Activated CD4-positive, alpha-beta T cell treated with anti-CD3 and anti-CD28 coated beads for 36 hours (primary cell): ENCODE measurements around the gene ERICH6. TPM values are rescaled to one million over a fixed set of nuclear protein-coding genes. Genes with fewer than 3 reads are reported as not detected.

Source experiments
- ATAC-seq: fragments of 200-7000 bp; cut with Tn5 transposase; one replicate; pipeline ENCODE4 v1.10.0; 2021; ENCODE audit warnings: mild to moderate bottlenecking, moderate library complexity
- CTCF ChIA-PET: fragments of 350-600 bp; sonication (Branson Sonifier 250); formaldehyde crosslinking; loops from one replicate; lab custom pipeline; 2021; ENCODE audit warnings: antibody characterized with exemption; lab: Charles Lee
- POLR2A ChIA-PET: fragments of 350-600 bp; sonication (Branson Sonifier 250); formaldehyde crosslinking; loops from one replicate; lab custom pipeline; 2021; ENCODE audit warnings: antibody characterized with exemption, inconsistent platforms; lab: Charles Lee
- DNase-seq: peaks from one replicate; pipeline ENCODE4 v3.0.0-alpha.2; 2020
- H3K27ac Mint-ChIP-seq: one replicate; pipeline ENCODE4 v1.8.0; 2021; ENCODE audit warnings: mixed read lengths
- H3K27me3 Mint-ChIP-seq: one replicate; pipeline ENCODE4 v1.8.0; 2021; ENCODE audit warnings: mixed read lengths
- H3K36me3 Mint-ChIP-seq: one replicate; pipeline ENCODE4 v1.8.0; 2021; ENCODE audit warnings: low read depth, mixed read lengths
- H3K4me1 Mint-ChIP-seq: one replicate; pipeline ENCODE4 v1.8.0; 2021; ENCODE audit warnings: mixed read lengths
- H3K4me3 Mint-ChIP-seq: one replicate; pipeline ENCODE4 v1.8.0; 2021; ENCODE audit warnings: mild to moderate bottlenecking, moderate library complexity, mixed read lengths
- H3K9me3 Mint-ChIP-seq: one replicate; pipeline ENCODE4 v1.8.0; 2021; ENCODE audit warnings: low read depth, mixed read lengths
- intact Hi-C, 2 experiments: fragments of 100-400 bp; cut with DNase I in 1 of 2; cut with micrococcal nuclease in 1 of 2; formaldehyde crosslinking; loops; one replicate each; pipeline versions ENCODE4 v1.14.2 to v1.15.1; 2022 to 2024; cut with DNase I, micrococcal nuclease
- total RNA-seq, 2 experiments: library from RNA; stranded (reverse); gene quantifications; one replicate each; pipeline ENCODE4 v1.2.3, GENCODE V29; 2021

Gene ERICH6
- total RNA-seq, 2 experiments from 2014 or later = 0.58 TPM; not detected in 1

DNA sequence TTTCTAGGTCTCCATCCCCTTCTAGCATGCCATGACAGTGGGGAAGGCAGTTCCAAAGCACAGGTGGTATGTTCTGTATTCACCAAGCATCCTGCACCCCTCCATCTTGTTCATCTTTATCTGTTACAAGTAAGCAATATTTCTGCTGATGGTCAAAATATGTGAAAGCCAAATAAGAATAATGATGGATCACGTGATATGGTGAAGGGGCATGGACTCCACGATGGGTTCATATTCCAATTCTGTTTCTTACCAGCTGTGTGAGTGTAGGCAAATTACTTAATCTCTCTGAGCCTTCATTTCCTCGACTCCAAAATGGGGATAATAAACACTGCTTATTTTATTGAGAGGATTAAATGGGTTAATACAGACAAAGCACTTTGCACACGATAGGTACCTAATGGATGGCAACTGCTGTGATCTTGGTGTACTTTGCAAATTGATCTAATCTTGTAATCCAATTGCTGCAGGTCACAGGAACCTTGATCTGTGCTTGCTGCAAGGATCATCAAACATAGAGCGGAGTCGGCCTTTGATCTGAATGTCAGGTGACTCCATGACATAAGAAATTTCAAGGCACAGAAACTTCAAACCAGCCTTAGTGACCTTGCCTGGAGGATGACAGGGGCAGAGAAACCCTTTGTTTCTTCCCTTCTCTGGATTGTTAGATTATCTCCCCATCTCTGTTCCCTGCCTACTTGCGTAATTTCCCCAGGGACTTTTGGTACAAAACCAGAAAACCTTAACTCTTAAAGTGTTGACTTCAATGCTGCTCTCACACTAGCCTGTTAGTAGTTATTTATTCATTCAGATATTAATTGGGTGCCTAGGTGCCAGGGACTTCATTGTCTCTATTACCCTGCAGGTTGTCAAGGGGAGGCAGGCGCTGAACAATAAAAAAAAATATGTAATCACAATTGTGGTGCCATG is 33.4 kb upstream of the ERICH6 start:
- no peak for ATAC-seq
- Mint-ChIP-seq H3K27ac (peak overlapping the region; percentile 93), H3K36me3 (peaks cover 29% of the 10 kb centered on the region), H3K27me3 (no peaks in the 10 kb centered on the region), H3K4me1 (peaks cover 62% of the 10 kb centered on the region), H3K4me3 (peak overlapping the region; percentile 40), H3K9me3 (no peaks in the 10 kb centered on the region)
- POLR2A ChIA-PET = interaction anchor here (1.1 to 1.6 kb wide), 5 partner anchors 25 to 191 kb away, joined by 4 to 73 read pairs (median 4); partner anchors contain the start of genes EIF2A, SELENOT, SERP1 and SIAH2
- peak; percentile 34 for DNase-seq
- CTCF ChIA-PET = interaction anchor here (0.6 to 1.8 kb wide), 13 partner anchors 10 to 466 kb away, joined by 3 to 20 read pairs (median 4); partner anchors contain the start of gene GPR171
- intact Hi-C loops = loop anchor here (5.0 to 10.0 kb wide), 2 partner anchors 240 to 568 kb away; no protein-coding TSS in a partner anchor

DNA sequence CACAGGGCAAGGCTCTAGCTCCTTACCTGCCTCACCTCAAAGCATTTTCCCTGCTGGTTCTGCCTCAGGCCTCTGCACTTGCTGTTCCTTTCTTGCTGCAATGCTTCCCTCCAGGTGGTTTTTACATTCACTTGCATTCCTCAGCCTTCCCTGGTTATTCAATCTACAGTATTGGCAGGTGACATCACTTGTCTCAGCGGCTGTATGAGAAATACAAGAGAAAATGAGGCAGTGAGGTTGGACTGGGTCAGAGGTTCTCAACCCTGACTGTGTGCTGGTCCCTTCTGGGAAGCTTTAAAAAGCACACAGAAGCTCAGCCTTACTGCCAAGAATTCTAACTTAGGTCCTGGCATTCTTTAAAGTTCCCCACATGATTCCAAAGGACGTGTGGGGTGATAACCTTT is 32.6 kb upstream of the ERICH6 start:
- H3K27ac Mint-ChIP-seq = no peak overlapping the region
- DNase-seq (no peak), ATAC-seq (no peak)
- no peaks in the 10 kb centered on the region for H3K27me3 Mint-ChIP-seq
- ChIA-PET POLR2A (interaction anchor here (0.6 to 0.7 kb wide), 2 partner anchors 8 to 23 kb away, joined by 3 to 4 read pairs; no protein-coding TSS in a partner anchor), CTCF (interaction anchor here (0.7 to 2.3 kb wide), 5 partner anchors 9 to 23 kb away, joined by 3 to 7 read pairs (median 5); no protein-coding TSS in a partner anchor)
- no peak overlapping the region for H3K4me3 Mint-ChIP-seq
- H3K36me3 Mint-ChIP-seq = peaks cover 21% of the 10 kb centered on the region
- H3K9me3 Mint-ChIP-seq = no peaks in the 10 kb centered on the region
- intact Hi-C loops = loop anchor here (5.0 to 10.0 kb wide), 2 partner anchors 241 to 568 kb away; no protein-coding TSS in a partner anchor
- H3K4me1 Mint-ChIP-seq = peaks cover 54% of the 10 kb centered on the region

DNA sequence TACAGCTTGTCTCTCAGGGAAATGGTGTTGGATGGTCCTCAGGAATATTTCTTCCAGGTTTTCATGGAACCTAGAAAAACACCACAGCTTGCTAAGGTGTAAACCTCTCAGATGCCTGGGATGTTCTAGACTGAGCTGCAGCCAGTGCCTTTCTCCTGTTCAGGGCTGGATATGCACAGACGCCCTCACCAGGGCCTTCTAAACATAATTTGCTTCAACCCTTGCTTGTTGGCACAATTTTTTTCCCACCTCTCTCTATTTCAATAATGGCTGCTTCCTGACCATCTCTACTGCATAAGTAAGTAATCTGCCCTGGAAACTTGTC is 31.0 kb upstream of the ERICH6 start:
- ATAC-seq (no peak), DNase-seq (no peak)
- ChIA-PET POLR2A (no interaction called here), CTCF (interaction anchor here (2.3 kb wide), 1 partner anchor 24 kb away, joined by 6 read pairs; no protein-coding TSS in a partner anchor)
- no peaks in the 10 kb centered on the region for H3K9me3 Mint-ChIP-seq
- no peak overlapping the region for H3K4me3 Mint-ChIP-seq
- H3K4me1 Mint-ChIP-seq = peaks cover 38% of the 10 kb centered on the region
- intact Hi-C loops = loop anchor here (5.0 to 10.0 kb wide), 2 partner anchors 243 to 570 kb away; no protein-coding TSS in a partner anchor
- H3K27me3 Mint-ChIP-seq = no peaks in the 10 kb centered on the region
- H3K36me3 Mint-ChIP-seq = peaks cover 13% of the 10 kb centered on the region
- H3K27ac Mint-ChIP-seq = no peak overlapping the region

DNA sequence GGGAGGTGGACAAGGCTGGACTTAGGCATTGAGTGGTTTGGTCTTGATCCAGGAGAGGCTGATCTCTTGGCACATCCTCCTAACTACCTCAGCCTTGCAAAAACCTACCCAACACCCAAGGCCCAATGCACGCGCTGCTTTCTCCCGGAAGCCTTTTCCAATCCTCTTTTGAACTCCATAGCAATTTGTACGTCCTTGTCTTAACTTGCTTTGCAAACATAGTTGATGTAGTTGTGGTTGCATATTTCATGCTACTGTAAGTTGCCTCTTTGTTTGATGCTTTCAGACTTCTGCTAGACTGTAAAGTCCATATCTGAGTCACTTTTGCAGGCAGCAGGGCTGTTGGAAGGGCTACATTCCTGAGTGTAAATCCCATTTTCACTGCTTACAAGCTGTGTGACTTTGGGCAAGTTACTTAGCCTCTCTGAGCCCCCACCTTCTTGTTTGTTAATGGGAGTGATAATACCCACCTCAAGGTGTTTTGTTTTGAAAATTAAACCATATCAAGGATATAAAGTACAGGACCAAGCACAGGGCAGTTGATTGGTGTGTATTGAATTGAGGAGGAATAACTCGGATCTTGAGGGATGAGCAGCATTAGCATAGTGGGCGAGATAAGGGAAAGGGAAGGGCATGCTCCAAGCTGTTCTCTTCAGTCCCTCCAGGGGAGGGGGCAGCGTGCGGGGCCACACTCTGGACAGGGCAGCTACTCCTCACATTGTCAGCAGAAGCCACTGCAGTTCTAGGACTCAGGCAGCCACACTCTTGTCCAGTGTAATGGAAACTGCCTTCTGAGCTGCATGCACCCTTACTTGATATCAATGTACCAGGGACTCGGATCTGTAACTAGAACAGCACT is 30.4 kb upstream of the ERICH6 start:
- no peak for DNase-seq
- CTCF ChIA-PET = interaction anchor here (2.3 kb wide), 1 partner anchor 25 kb away, joined by 6 read pairs; no protein-coding TSS in a partner anchor
- H3K36me3 Mint-ChIP-seq = peaks cover 13% of the 10 kb centered on the region
- no peak overlapping the region for H3K27ac Mint-ChIP-seq
- H3K4me3 Mint-ChIP-seq = no peak overlapping the region
- POLR2A ChIA-PET = no interaction called here
- no peaks in the 10 kb centered on the region for H3K9me3 Mint-ChIP-seq
- peaks cover 32% of the 10 kb centered on the region for H3K4me1 Mint-ChIP-seq
- H3K27me3 Mint-ChIP-seq = no peaks in the 10 kb centered on the region
- intact Hi-C loops = loop anchor here in 1 of 2 experiments (10.0 kb wide), 1 partner anchor 571 kb away; no protein-coding TSS in a partner anchor
- no peak for ATAC-seq

DNA sequence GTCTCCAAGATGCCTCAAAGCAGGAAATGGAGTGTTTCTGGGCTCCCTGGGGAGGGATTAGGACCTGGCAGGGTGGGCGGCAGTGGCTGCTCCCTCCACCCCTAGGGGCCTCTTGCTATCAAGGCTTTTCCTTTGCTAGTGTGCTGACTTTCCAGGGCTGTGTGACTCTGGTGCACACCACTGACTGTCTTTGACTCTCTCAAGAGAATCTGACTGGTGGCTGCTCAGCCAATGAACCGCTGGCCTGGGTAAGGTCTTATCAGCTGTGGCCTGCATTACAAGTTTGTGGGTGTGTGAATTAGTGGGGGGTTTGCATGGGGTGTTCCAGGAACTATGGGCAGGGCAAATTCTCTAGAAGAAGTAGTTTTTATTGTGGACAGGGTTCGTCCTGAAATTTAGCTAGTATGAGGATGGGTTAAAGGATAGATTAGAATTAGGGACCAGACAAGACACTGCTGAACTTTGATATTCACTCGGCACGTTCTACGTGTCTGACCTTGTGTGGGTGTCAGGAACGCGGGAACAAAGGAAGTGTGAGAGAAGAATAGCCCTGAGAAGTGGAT is 29.7 kb upstream of the ERICH6 start:
- DNase-seq (no peak), ATAC-seq (no peak)
- Mint-ChIP-seq H3K27ac (no peak overlapping the region), H3K4me3 (no peak overlapping the region), H3K9me3 (no peaks in the 10 kb centered on the region), H3K27me3 (no peaks in the 10 kb centered on the region), H3K36me3 (peaks cover 12% of the 10 kb centered on the region), H3K4me1 (peaks cover 25% of the 10 kb centered on the region)
- intact Hi-C loops = loop anchor here in 1 of 2 experiments (10.0 kb wide), 1 partner anchor 571 kb away; no protein-coding TSS in a partner anchor
- POLR2A ChIA-PET = no interaction called here
- CTCF ChIA-PET = no interaction called here

DNA sequence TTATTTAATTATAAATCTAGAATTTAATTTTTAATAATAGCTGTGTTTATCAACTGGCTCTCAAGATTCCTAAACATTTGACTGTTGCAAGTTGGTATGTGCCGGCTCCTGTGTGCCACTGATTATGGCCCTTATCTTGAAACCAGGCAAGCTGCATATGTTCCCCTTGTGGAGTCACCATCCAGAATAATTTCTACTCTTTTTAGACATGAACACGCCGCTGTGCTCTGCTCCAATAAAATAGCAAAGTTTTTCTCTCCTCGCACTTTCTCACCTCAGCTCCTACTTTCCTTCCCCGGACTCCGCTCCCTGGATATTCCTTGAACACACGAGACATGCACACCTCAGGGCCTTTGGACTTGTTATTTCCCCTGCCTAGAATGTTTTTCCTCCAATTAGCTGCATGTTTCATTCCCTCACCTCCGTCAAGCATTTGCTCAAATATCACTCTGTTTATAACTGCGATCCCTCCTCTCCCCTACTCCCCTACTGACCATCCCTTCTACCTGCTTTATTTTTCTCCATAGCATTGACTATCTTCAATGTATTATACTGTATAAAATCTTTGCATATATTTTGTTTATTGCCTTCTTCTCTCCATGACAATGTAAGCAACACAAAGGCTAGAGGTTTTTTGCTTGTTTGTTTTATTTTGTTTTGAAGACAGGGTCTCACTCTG is 26.1 kb upstream of the ERICH6 start:
- ATAC-seq (no peak), DNase-seq (no peak)
- CTCF ChIA-PET = interaction anchor here (0.6 to 1.5 kb wide), 5 partner anchors 9 to 107 kb away, joined by 3 to 5 read pairs (median 3); no protein-coding TSS in a partner anchor
- intact Hi-C loops = loop anchor here in 1 of 2 experiments (10.0 kb wide), 1 partner anchor 575 kb away; no protein-coding TSS in a partner anchor
- Mint-ChIP-seq H3K4me1 (peaks cover 4% of the 10 kb centered on the region), H3K4me3 (no peak overlapping the region), H3K9me3 (no peaks in the 10 kb centered on the region), H3K36me3 (peaks cover 3% of the 10 kb centered on the region), H3K27me3 (no peaks in the 10 kb centered on the region), H3K27ac (no peak overlapping the region)
- POLR2A ChIA-PET = no interaction called here

DNA sequence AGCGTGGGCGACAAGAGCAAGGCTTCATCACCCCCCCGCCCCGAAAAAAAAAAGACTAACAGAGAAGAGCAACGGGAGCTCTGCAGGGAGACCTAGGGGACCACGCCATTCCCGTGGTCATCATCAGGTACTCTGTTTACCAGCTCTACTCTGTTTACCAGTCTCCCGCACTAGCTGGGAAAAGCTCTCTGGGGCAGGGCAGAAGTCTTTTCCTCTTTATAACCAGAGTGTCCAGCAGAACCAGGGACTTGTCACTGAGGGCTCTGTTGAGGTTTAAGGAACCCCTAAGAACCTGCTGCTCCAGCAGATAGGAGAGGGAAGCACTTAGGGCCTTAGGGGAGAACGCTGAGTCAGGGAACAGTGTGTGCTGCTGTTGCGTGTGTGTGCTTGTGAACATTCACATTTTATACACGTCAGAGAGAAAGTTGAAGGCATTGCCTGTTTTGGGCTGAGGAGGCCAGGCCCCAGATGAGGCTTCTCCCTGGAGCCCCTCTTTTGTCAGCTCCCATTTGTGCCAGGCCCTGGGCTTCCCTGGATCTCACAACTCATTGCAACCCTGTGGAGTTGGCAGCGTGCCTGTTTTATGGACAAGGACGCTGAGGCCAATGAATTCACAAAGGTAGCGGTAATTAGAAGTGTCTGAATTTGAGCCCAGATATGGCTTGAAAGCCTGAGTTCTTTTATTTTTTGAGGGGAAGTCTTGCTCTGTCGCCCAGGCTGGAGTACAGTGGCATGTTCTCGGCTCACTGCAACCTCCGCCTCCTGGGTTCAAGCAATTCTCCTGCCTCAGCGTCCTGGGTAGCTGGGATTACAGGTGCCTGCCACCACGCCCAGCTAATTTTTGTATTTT is 24.2 kb upstream of the ERICH6 start:
- no peak for ATAC-seq
- Mint-ChIP-seq H3K4me1 (peaks cover 12% of the 10 kb centered on the region), H3K9me3 (no peaks in the 10 kb centered on the region), H3K36me3 (no peaks in the 10 kb centered on the region), H3K27me3 (no peaks in the 10 kb centered on the region), H3K27ac (no peak overlapping the region), H3K4me3 (no peak overlapping the region)
- POLR2A ChIA-PET = no interaction called here
- intact Hi-C loops = no loop called here
- no peak for DNase-seq
- CTCF ChIA-PET = interaction anchor here (0.7 to 1.6 kb wide), 4 partner anchors 8 to 184 kb away, joined by 3 to 5 read pairs (median 3); no protein-coding TSS in a partner anchor

DNA sequence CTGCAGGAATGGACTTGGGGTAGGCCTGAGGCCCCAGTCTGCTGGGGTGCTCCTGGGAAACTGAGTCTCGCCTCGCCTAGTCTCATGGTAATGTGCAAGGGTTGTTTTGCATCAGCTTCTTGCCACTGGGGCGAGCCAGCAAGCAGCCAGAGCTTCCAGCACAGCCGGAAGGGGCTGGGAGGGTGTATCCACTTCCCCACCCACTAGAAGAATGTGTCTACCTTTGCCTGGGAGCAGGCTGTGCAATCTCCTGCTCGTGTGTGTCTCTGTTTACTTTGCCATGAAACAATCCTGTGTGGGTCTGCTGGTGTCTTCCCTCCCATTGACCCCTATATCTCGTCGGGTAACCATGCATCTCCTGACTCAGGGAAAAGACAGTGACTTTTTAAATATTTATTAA is 21.8 kb upstream of the ERICH6 start:
- CTCF ChIA-PET = interaction anchor here (0.9 to 1.4 kb wide), 2 partner anchors 11 to 106 kb away, joined by 3 to 4 read pairs; no protein-coding TSS in a partner anchor

DNA sequence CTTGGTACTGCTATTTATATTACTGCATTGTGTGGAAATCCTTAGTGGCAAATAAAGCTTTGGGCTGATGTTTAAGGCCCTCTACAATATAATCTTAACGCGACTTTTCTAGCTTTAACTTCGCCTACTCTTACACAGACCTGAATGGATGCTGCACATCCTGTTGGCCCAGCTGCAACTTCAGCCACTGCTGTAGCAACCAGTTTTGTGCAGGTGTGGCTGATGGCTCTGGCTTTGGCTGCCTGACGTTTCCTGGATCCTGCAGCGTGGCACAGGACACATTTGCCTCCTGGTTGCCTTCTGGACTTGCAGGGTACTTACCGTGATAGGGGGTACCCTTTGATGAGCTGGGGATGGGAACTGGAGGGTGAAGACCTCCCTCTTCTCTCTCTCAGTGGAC is 20.2 kb upstream of the ERICH6 start:
- CTCF ChIA-PET = interaction anchor here (0.6 to 1.4 kb wide), 8 partner anchors 12 to 1274 kb away, joined by 3 to 4 read pairs (median 3); no protein-coding TSS in a partner anchor
- H3K4me1 Mint-ChIP-seq = peaks cover 29% of the 10 kb centered on the region
- no peak overlapping the region for H3K4me3 Mint-ChIP-seq
- H3K27me3 Mint-ChIP-seq = no peaks in the 10 kb centered on the region
- intact Hi-C loops = loop anchor here (1.0 to 5.0 kb wide), 6 partner anchors 14 to 423 kb away; partner anchors contain the start of gene MED12L (in 1 of the 2)
- POLR2A ChIA-PET = interaction anchor here (0.9 kb wide), 1 partner anchor 38 kb away, joined by 4 read pairs; no protein-coding TSS in a partner anchor
- no peak overlapping the region for H3K27ac Mint-ChIP-seq
- no peak for DNase-seq
- ATAC-seq = no peak
- no peaks in the 10 kb centered on the region for H3K36me3 Mint-ChIP-seq
- H3K9me3 Mint-ChIP-seq = no peaks in the 10 kb centered on the region

More for the DNA sequence above, 21.8 kb upstream of the ERICH6 start:
- DNase-seq (no peak), ATAC-seq (no peak)
- Mint-ChIP-seq H3K4me3 (no peak overlapping the region), H3K36me3 (no peaks in the 10 kb centered on the region), H3K27ac (no peak overlapping the region), H3K27me3 (no peaks in the 10 kb centered on the region), H3K9me3 (no peaks in the 10 kb centered on the region), H3K4me1 (peaks cover 27% of the 10 kb centered on the region)
- intact Hi-C loops = no loop called here
- POLR2A ChIA-PET = no interaction called here
